CD14-positive monocyte (primary cell): Measurements from ENCODE around the gene NR3C1. TPM values are rescaled to one million over a fixed set of nuclear protein-coding genes. Genes with fewer than 3 reads are reported as not detected.

Source experiments
- DNase-seq, 3 donors: peaks; one replicate each; pipeline ENCODE4 v3.0.0-alpha.2; 2011 to 2022
- H2AFZ ChIP-seq: 2 replicates; pipeline ENCODE4 v1.6.0; 2012; ENCODE audit warnings: mild to moderate bottlenecking, low read depth, low read length, inconsistent platforms; ENCODE audit not compliant: insufficient read depth, poor library complexity, severe bottlenecking
- H3K27ac ChIP-seq, 2 donors: 1 replicate in 1 of 2; 2 replicates in 1 of 2; pipeline ENCODE4 v1.5.1; 2012 to 2013; ENCODE audit warnings: low read length in 2 of 2, control low read depth in 1 of 2, inconsistent platforms in 1 of 2, low read depth in 1 of 2, mild to moderate bottlenecking in 1 of 2
- H3K27me3 ChIP-seq, 2 donors: one replicate each; pipeline versions ENCODE4 v1.6.0 to v1.6.1; 2011 to 2013; ENCODE audit warnings: low read length in 2 of 2; ENCODE audit not compliant: control insufficient read depth in 2 of 2, insufficient read depth in 2 of 2
- H3K36me3 ChIP-seq, 2 donors: replicated peaks in 1 of 2; 1 replicate in 1 of 2; 2 replicates in 1 of 2; pipeline versions ENCODE4 v1.5.1 to v1.6.1; 2012 to 2013; ENCODE audit warnings: low read length in 2 of 2, control low read depth in 1 of 2, inconsistent platforms in 1 of 2, mild to moderate bottlenecking in 1 of 2; ENCODE audit not compliant: insufficient read depth in 2 of 2, control insufficient read depth in 1 of 2
- H3K4me1 ChIP-seq, 2 donors: 1 replicate in 1 of 2; 2 replicates in 1 of 2; pipeline versions ENCODE4 v1.5.1 to v1.6.1; 2012 to 2013; ENCODE audit warnings: low read length in 2 of 2, control low read depth in 1 of 2, inconsistent platforms in 1 of 2, mild to moderate bottlenecking in 1 of 2, moderate library complexity in 1 of 2; ENCODE audit not compliant: insufficient read depth in 2 of 2, control insufficient read depth in 1 of 2
- H3K4me2 ChIP-seq: replicated peaks from 2 replicates; pipeline ENCODE3; 2012; ENCODE audit warnings: low read length, moderate library complexity, mild to moderate bottlenecking; ENCODE audit not compliant: poor library complexity, severe bottlenecking; ENCODE audit errors: extremely low read depth
- H3K4me3 ChIP-seq, 3 experiments: fragments of 200-600 bp in 1 of 3; sonication (generic) in 1 of 3; replicated peaks in 1 of 3; 1 replicate in 2 of 3; 2 replicates in 1 of 3; pipeline ENCODE4 v1.5.1; 2011 to 2013; ENCODE audit warnings: low read length in 3 of 3, mild to moderate bottlenecking in 3 of 3, control low read depth in 2 of 3, low read depth in 2 of 3, inconsistent platforms in 1 of 3, moderate library complexity in 1 of 3
- H3K79me2 ChIP-seq: 2 replicates; pipeline ENCODE4 v1.6.0; 2012; ENCODE audit warnings: mild to moderate bottlenecking, control low read depth, inconsistent platforms, low read length, moderate library complexity; ENCODE audit not compliant: insufficient read depth
- H3K9ac ChIP-seq: 2 replicates; pipeline ENCODE4 v1.6.0; 2017; ENCODE audit warnings: low read length, mild to moderate bottlenecking; ENCODE audit not compliant: insufficient read depth, poor library complexity, severe bottlenecking
- H3K9me3 ChIP-seq, 2 donors: replicated peaks in 1 of 2; 1 replicate in 1 of 2; 2 replicates in 1 of 2; pipeline versions ENCODE4 v1.5.1 to v1.6.1; 2012 to 2013; ENCODE audit warnings: low read length in 2 of 2, control low read depth in 1 of 2; ENCODE audit not compliant: control insufficient read depth in 1 of 2, insufficient read depth in 1 of 2
- H4K20me1 ChIP-seq: 2 replicates; pipeline ENCODE4 v1.6.0; 2012; ENCODE audit warnings: mild to moderate bottlenecking, low read length, control low read depth, moderate library complexity; ENCODE audit not compliant: insufficient read depth
- H3K27ac Mint-ChIP-seq, 7 donors: one replicate each; pipeline ENCODE4 v1.8.0; 2020; ENCODE audit warnings: mild to moderate bottlenecking in 7 of 7, mixed read lengths in 7 of 7, moderate library complexity in 6 of 7, inconsistent platforms in 2 of 7
- H3K27me3 Mint-ChIP-seq, 3 donors: one replicate each; pipeline ENCODE4 v1.8.0; 2021 to 2022; ENCODE audit warnings: low read depth in 3 of 3, mild to moderate bottlenecking in 3 of 3, mixed read lengths in 3 of 3, moderate library complexity in 3 of 3, inconsistent platforms in 1 of 3
- H3K36me3 Mint-ChIP-seq, 2 donors: one replicate each; pipeline ENCODE4 v1.8.0; 2020; ENCODE audit warnings: mixed read lengths in 2 of 2, inconsistent platforms in 1 of 2, mild to moderate bottlenecking in 1 of 2
- H3K4me1 Mint-ChIP-seq: one replicate; pipeline ENCODE4 v1.8.0; 2020; ENCODE audit warnings: mild to moderate bottlenecking, mixed read lengths
- H3K4me3 Mint-ChIP-seq, 2 donors: one replicate each; pipeline ENCODE4 v1.8.0; 2020; ENCODE audit warnings: mild to moderate bottlenecking in 2 of 2, mixed read lengths in 2 of 2, moderate library complexity in 1 of 2
- H3K9me3 Mint-ChIP-seq, 7 donors: one replicate each; pipeline ENCODE4 v1.8.0; 2020 to 2022; ENCODE audit warnings: mixed read lengths in 7 of 7, mild to moderate bottlenecking in 6 of 7, moderate library complexity in 6 of 7, inconsistent platforms in 2 of 7
- CTCF ChIP-seq: fragments of 200-600 bp; IDR thresholded peaks from one replicate; pipeline ENCODE4 v1.8.0; 2022; ENCODE audit warnings: antibody characterized with exemption, mild to moderate bottlenecking
- WGBS: methylation state at CpG from one replicate; pipeline ENCODE4 v1.1.5; 2013; ENCODE audit warnings: missing lambda C conversion rate; ENCODE audit not compliant: insufficient coverage; 5-methylcytosine and 5-hydroxymethylcytosine counted together
- intact Hi-C, 2 donors: fragments of 100-400 bp; cut with micrococcal nuclease; formaldehyde crosslinking; loops; one replicate each; pipeline versions ENCODE4 v1.15.0 to v1.15.1; 2023
- polyA plus RNA-seq, 3 donors: library from polyadenylated mRNA; depleted of rRNA in 1 of 3; unstranded in 2 of 3; stranded (reverse) in 1 of 3; fragments of 300-500 nt in 2 of 3; fragments of >200 nt in 1 of 3; fragmentation: Illumina TruSeq in 2 of 3; gene quantifications; 1 replicate in 2 of 3; 2 replicates in 1 of 3; pipeline ENCODE4 v1.2.3, GENCODE V29; 2012 to 2021

The NR3C1 gene
- polyA plus RNA-seq, 3 donors, result 25.4 to 82.8 (median 75.1) TPM

DNA sequence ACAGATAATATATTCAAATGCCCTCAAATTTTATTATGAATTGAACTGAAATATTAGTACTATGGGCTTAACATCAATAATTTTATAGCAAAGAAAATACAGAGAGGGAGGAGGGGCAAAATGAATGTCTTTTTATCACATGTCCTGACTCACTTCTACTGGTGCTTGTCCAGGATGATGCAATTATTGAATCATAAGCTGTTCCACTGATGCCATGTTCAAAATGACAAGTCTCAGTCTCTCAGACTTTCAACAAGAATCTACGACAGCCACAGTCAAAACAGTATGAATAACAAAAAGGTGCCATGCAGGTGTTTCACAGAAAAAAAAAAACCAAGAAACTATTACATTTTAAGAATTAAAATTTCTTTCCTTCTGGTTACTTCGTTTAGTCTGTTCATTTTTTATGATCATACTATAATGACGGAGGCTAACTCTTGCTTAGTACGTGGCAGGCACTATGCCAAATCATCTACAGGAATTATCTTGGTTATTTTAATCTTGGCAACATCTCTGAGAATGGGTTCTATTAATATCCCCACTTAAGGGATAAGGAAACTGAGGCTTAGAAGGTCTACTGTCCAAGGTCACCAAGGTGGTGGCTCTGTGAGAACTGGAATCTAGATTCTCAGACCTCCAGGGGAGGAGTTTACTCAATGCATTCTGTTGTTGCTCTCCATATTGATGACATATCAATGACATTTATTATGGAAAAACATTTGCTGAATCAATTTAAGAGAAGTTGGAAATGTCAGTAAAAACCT lies 61.5 kb downstream of the NR3C1 start:
- TF ChIP-seq CTCF, result no peak
- peaks cover 100% of the 10 kb centered on the region for H3K79me2 ChIP-seq
- peaks cover 29% of the 10 kb centered on the region for H3K4me1 Mint-ChIP-seq

GRCh38 chr5:143340891-143341685 lies 62.4 kb downstream of the NR3C1 start:
- H2AFZ ChIP-seq, result no peak overlapping the region
- intact Hi-C loops, result no loop called here
- no peaks in the 10 kb centered on the region for H3K9me3 ChIP-seq
- DNase-seq, result no peak
- H3K79me2 ChIP-seq, result peaks cover 100% of the 10 kb centered on the region
- TF ChIP-seq CTCF, result no peak
- no peak overlapping the region for H3K4me3 Mint-ChIP-seq
- peaks cover 0 to 24% of the 10 kb centered on the region in 2 donors for H3K36me3 ChIP-seq
- H3K36me3 Mint-ChIP-seq, result peaks cover 15 to 18% of the 10 kb centered on the region in 2 donors
- H3K27ac ChIP-seq, result no peak overlapping the region
- H3K27ac Mint-ChIP-seq, result peak overlapping the region in 4 of 7 donors; percentile 36 to 80 (median 59)
- peaks cover 22% of the 10 kb centered on the region for H3K4me1 Mint-ChIP-seq
- no peak overlapping the region for H3K4me2 ChIP-seq
- H4K20me1 ChIP-seq, result peaks cover 99% of the 10 kb centered on the region
- no peak overlapping the region for H3K9ac ChIP-seq
- H3K27me3 ChIP-seq, result no peaks in the 10 kb centered on the region
- WGBS, result no CpG with 5 or more reads among the region's 3 CpGs
- no peaks in the 10 kb centered on the region for H3K9me3 Mint-ChIP-seq
- H3K27me3 Mint-ChIP-seq, result peaks cover 0 to 1% (median 0%) of the 10 kb centered on the region in 3 donors
- H3K4me3 ChIP-seq, result no peak overlapping the region
- H3K4me1 ChIP-seq, result no peaks in the 10 kb centered on the region

More for the DNA sequence above, 61.5 kb downstream of the NR3C1 start:
- intact Hi-C loops, result no loop called here
- Histone ChIP-seq H3K9me3 (no peaks in the 10 kb centered on the region), H3K9ac (no peak overlapping the region), H3K36me3 (peaks cover 0 to 18% of the 10 kb centered on the region in 2 donors), H3K27me3 (no peaks in the 10 kb centered on the region), H3K4me3 (no peak overlapping the region), H2AFZ (no peak overlapping the region), H3K4me2 (no peak overlapping the region), H3K27ac (peak overlapping the region in 1 of 2 donors; percentile 38), H3K4me1 (peaks cover 4 to 5% of the 10 kb centered on the region in 2 donors), H4K20me1 (peaks cover 99% of the 10 kb centered on the region)
- 80% methylated on average over 1 of the region's 4 CpGs for WGBS
- no peaks in the 10 kb centered on the region for H3K9me3 Mint-ChIP-seq
- peaks cover 0 to 1% (median 0%) of the 10 kb centered on the region in 3 donors for H3K27me3 Mint-ChIP-seq
- H3K27ac Mint-ChIP-seq, result peak overlapping the region in 1 of 7 donors; percentile 37
- peak; percentile 21 to 78 (median 56) for DNase-seq
- H3K36me3 Mint-ChIP-seq, result peaks cover 14 to 15% of the 10 kb centered on the region in 2 donors
- H3K4me3 Mint-ChIP-seq, result no peak overlapping the region
